OCI-LY1 (cell line): ENCODE results near the gene ROMO1.

Experiments
- H2AFZ ChIP-seq: fragments of 200-600 bp; sonication (generic), shearing (Covaris generic); 2 replicates; pipeline ENCODE4 v1.6.0; 2014; ENCODE audit warnings: antibody characterized with exemption, mild to moderate bottlenecking, low read length
- H3F3A ChIP-seq: fragments of 200-600 bp; sonication (generic), shearing (Covaris generic); 2 replicates; pipeline ENCODE4 v1.6.0; 2014; ENCODE audit warnings: mild to moderate bottlenecking, antibody characterized with exemption, low read length, moderate library complexity; ENCODE audit not compliant: insufficient read depth
- H3K27ac ChIP-seq: fragments of 200-600 bp; sonication (generic); 2 replicates; pipeline ENCODE4 v1.5.1; 2014; ENCODE audit warnings: low read length, mixed run types, mild to moderate bottlenecking, low read depth; ENCODE audit not compliant: poor library complexity, severe bottlenecking
- H3K27me3 ChIP-seq: fragments of 200-600 bp; sonication (generic); 2 replicates; pipeline ENCODE4 v1.6.0; 2014; ENCODE audit warnings: antibody characterized with exemption, mild to moderate bottlenecking, low read length, moderate library complexity; ENCODE audit not compliant: insufficient read depth
- H3K36me3 ChIP-seq: fragments of 200-600 bp; sonication (generic); 2 replicates; pipeline ENCODE4 v1.6.1; 2014; ENCODE audit warnings: mild to moderate bottlenecking, antibody characterized with exemption, low read length, moderate library complexity, mixed read lengths; ENCODE audit not compliant: insufficient read depth
- H3K4me1 ChIP-seq: fragments of 200-600 bp; sonication (generic); 2 replicates; pipeline ENCODE4 v1.5.1; 2014; ENCODE audit warnings: mild to moderate bottlenecking, low read length, moderate library complexity; ENCODE audit not compliant: insufficient read depth, severe bottlenecking
- H3K4me2 ChIP-seq: fragments of 200-600 bp; sonication (generic), shearing (Covaris generic); 2 replicates; pipeline ENCODE4 v1.6.1; 2014; ENCODE audit warnings: low read length
- H3K4me3 ChIP-seq: fragments of 200-600 bp; sonication (generic); 2 replicates; pipeline ENCODE4 v1.5.1; 2014; ENCODE audit warnings: low read length, low read depth, mild to moderate bottlenecking, mixed read lengths; ENCODE audit not compliant: poor library complexity, severe bottlenecking
- H3K79me2 ChIP-seq: fragments of 200-600 bp; shearing (Covaris generic); 2 replicates; pipeline ENCODE4 v1.6.1; 2016; ENCODE audit warnings: mixed run types, low read length, mixed read lengths; ENCODE audit not compliant: insufficient read depth
- H3K9ac ChIP-seq: fragments of 200-600 bp; sonication (generic), shearing (Covaris generic); 2 replicates; pipeline ENCODE4 v1.6.1; 2014; ENCODE audit warnings: mild to moderate bottlenecking, low read length, mixed read lengths
- H3K9me2 ChIP-seq: fragments of 200-600 bp; sonication (generic), shearing (Covaris generic); 2 replicates; pipeline ENCODE4 v1.6.1; 2014; ENCODE audit warnings: low read depth, mild to moderate bottlenecking, low read length, mixed read lengths
- H3K9me3 ChIP-seq: fragments of 200-600 bp; shearing (Covaris generic); 2 replicates; pipeline ENCODE4 v1.6.1; 2014; ENCODE audit warnings: low read length, mixed read lengths
- H4K20me1 ChIP-seq: fragments of 200-600 bp; sonication (generic), shearing (Covaris generic); 2 replicates; pipeline ENCODE4 v1.6.0; 2016; ENCODE audit warnings: mild to moderate bottlenecking, low read length; ENCODE audit not compliant: insufficient read depth
- CTCF ChIP-seq: fragments of 200-600 bp; sonication (generic), shearing (Covaris generic); IDR thresholded peaks from 2 replicates; pipeline ENCODE4 v1.5.1; 2017; ENCODE audit warnings: mild to moderate bottlenecking, antibody characterized with exemption, low read length, moderate library complexity, mixed read lengths
- EZH2 ChIP-seq: fragments of 200-600 bp; sonication (generic), shearing (Covaris generic); IDR thresholded peaks from 2 replicates; pipeline ENCODE4 v1.8.0; 2017; ENCODE audit warnings: borderline replicate concordance, mixed run types, mild to moderate bottlenecking, antibody characterized with exemption, low read length, moderate library complexity, mixed read lengths

The ROMO1 gene

DNA sequence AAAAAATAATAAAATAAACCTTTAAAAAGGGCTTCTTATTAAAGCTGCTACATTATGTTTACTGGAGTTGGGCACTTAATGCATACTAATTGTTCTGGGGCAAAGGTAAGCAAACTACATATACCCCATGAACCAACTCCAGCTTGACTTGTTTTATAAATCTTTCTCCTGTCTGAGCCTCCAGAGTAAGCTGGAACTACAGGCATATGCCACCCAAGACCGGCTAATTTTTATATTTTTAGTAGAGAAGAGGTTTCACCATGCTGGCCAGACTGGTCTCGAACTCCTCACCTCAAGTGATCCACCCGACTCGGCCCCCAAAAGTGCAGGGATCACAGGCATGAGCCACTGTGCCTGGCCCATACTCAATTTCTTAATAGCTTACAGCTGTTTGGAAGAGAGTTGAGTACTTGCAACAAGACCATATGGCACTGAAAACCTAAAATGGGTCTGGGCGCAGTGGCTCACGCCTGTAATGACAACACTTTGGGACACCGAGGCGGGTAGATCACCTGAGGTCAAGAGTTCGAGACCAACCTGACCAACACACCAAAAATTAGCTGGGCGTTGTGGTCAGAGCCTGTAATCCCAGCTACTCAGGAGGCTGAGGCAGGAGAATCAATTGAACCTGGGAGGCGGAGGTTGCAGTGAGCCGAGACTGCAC, 19.9 kb downstream of the ROMO1 start:
- H3K9me2 ChIP-seq: no peaks in the 10 kb centered on the region
- peaks cover 12% of the 10 kb centered on the region; the same call in 1 of the 2 replicates for H3F3A ChIP-seq
- H3K27ac ChIP-seq: no peak overlapping the region
- peaks cover 98% of the 10 kb centered on the region for H3K36me3 ChIP-seq
- H3K9me3 ChIP-seq: no peaks in the 10 kb centered on the region
- H3K4me2 ChIP-seq: no peak overlapping the region
- no peak overlapping the region for H2AFZ ChIP-seq
- peaks cover 16% of the 10 kb centered on the region for H3K79me2 ChIP-seq
- no peaks in the 10 kb centered on the region for H3K4me1 ChIP-seq
- TF ChIP-seq CTCF: no peak
- TF ChIP-seq EZH2: no peak
- H3K4me3 ChIP-seq: no peak overlapping the region
- no peak overlapping the region for H3K9ac ChIP-seq
- no peaks in the 10 kb centered on the region for H3K27me3 ChIP-seq
- H4K20me1 ChIP-seq: no peaks in the 10 kb centered on the region

DNA sequence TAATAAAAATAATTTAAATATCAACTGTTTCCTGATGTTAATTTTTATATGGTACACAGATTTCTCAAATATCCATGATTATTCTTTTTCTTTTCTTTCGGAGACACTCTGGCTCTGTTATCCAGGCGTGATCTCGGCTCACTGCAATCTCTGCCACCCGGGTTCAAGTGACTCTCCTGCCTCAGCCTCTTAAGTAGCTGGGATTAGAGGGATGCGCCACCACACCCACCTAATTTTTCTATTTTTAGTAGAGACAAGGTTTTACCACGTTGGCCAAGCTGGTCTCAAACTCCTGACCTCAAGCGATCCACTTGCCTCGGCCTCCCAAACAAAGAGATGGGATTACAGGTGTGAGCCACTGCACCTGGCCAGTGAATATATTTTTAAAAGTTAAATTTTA, 20.5 kb downstream of the ROMO1 start:
- no peaks in the 10 kb centered on the region for H3K9me3 ChIP-seq
- H3K79me2 ChIP-seq: peaks cover 20% of the 10 kb centered on the region
- no peak overlapping the region for H2AFZ ChIP-seq
- H4K20me1 ChIP-seq: no peaks in the 10 kb centered on the region
- H3K4me1 ChIP-seq: no peaks in the 10 kb centered on the region
- no peak overlapping the region for H3K27ac ChIP-seq
- no peak overlapping the region for H3K4me2 ChIP-seq
- peaks cover 12% of the 10 kb centered on the region; the same call in 1 of the 2 replicates for H3F3A ChIP-seq
- TF ChIP-seq CTCF (no peak), EZH2 (no peak)
- peaks cover 98% of the 10 kb centered on the region for H3K36me3 ChIP-seq
- no peaks in the 10 kb centered on the region for H3K27me3 ChIP-seq
- no peak overlapping the region for H3K4me3 ChIP-seq
- H3K9me2 ChIP-seq: no peaks in the 10 kb centered on the region
- no peak overlapping the region for H3K9ac ChIP-seq

GRCh38 chr20:35720165-35721123, 21.2 kb downstream of the ROMO1 start:
- H3K9ac ChIP-seq: no peak overlapping the region
- no peaks in the 10 kb centered on the region for H3K9me2 ChIP-seq
- H3K27me3 ChIP-seq: no peaks in the 10 kb centered on the region
- H3K36me3 ChIP-seq: peaks cover 98% of the 10 kb centered on the region
- H3K4me2 ChIP-seq: no peak overlapping the region
- peaks cover 8% of the 10 kb centered on the region; the same call in 1 of the 2 replicates for H3F3A ChIP-seq
- H4K20me1 ChIP-seq: no peaks in the 10 kb centered on the region
- TF ChIP-seq EZH2: no peak
- TF ChIP-seq CTCF: no peak
- no peaks in the 10 kb centered on the region for H3K4me1 ChIP-seq
- no peak overlapping the region for H3K4me3 ChIP-seq
- peaks cover 25% of the 10 kb centered on the region for H3K79me2 ChIP-seq
- no peaks in the 10 kb centered on the region for H3K9me3 ChIP-seq
- H3K27ac ChIP-seq: no peak overlapping the region
- H2AFZ ChIP-seq: no peak overlapping the region
